ENCODE results near the gene RTP2. TPM values are rescaled to one million over a fixed set of nuclear protein-coding genes. Genes with fewer than 3 reads are reported as not detected.

The RTP2 gene
- total RNA-seq, 1 experiment from 2014 or later: not detected

- Histone ChIP-seq H4K20me1 (ENCODE audit: insufficient read depth) (no peaks in the 10 kb centered on the region), H3K4me3 (replicated peaks in 1 of 2; ENCODE audit: low read depth in 1 of 2, low read length in 2 of 2) (no peak overlapping the region), H3K4me2 (ENCODE audit: low read length) (no peak overlapping the region), H3K27me3 (ENCODE audit: insufficient read depth, low read length) (no peaks in the 10 kb centered on the region), H3K9ac (ENCODE audit: low read length) (no peak overlapping the region), H3K9me2 (ENCODE audit: insufficient read depth) (no peaks in the 10 kb centered on the region), H2AFZ (ENCODE audit: low read depth, low read length, poor library complexity, severe bottlenecking) (no peak overlapping the region), H3K9me3 (ENCODE audit: control insufficient read depth in 1 of 2, insufficient read depth in 1 of 2, low read depth in 1 of 2, low read length in 2 of 2) (no peaks in the 10 kb centered on the region), H3K27ac (ENCODE audit: low read depth, low read length) (no peak overlapping the region), H3K79me2 (ENCODE audit: insufficient read depth, low read length) (no peaks in the 10 kb centered on the region), H3K4me1 (ENCODE audit: control insufficient read depth in 1 of 2, insufficient read depth in 2 of 2, low read length in 2 of 2) (peaks cover 11 to 13% of the 10 kb centered on the region in 2 experiments; a peak in 3 of 4 replicates), H3K36me3 (ENCODE audit: control insufficient read depth in 1 of 2, insufficient read depth in 2 of 2, low read length in 2 of 2) (peaks cover 5 to 17% of the 10 kb centered on the region in 2 experiments; a peak in 3 of 4 replicates)
- DNase-seq (ENCODE audit: low read depth, low spot score) (no peak), ATAC-seq (no peak)
- intact Hi-C loops (cut with micrococcal nuclease): no loop called here
- no peak for TF ChIP-seq REST (IDR thresholded peaks at IDR 0.05; ENCODE audit: low read depth)
- TF ChIP-seq CBX3 (IDR thresholded peaks at IDR 0.05; ENCODE audit: low read depth): no peak
- no peak for TF ChIP-seq ZFX (IDR thresholded peaks at IDR 0.05)
- no peak for TF ChIP-seq SIN3A (IDR thresholded peaks at IDR 0.05; ENCODE audit: low read depth)
- TF ChIP-seq RAD21 (IDR thresholded peaks at IDR 0.05; ENCODE audit: low read depth): no peak
- no peak for TF ChIP-seq EZH2 (IDR thresholded peaks at IDR 0.05)
- no peak for TF ChIP-seq ZBTB33 (IDR thresholded peaks at IDR 0.05; ENCODE audit: extremely low read depth, insufficient replicate concordance, low read length)
- no peak for TF ChIP-seq ELF1 (IDR thresholded peaks at IDR 0.05; ENCODE audit: borderline replicate concordance, low read depth)
- TF ChIP-seq SRF (IDR thresholded peaks at IDR 0.05; ENCODE audit: low read depth): no peak
- TF ChIP-seq ATF3 (IDR thresholded peaks at IDR 0.05): no peak
- no peak for TF ChIP-seq POLR2A (IDR thresholded peaks at IDR 0.05; ENCODE audit: borderline replicate concordance, extremely low read depth, insufficient read depth, insufficient read length)
- no peak for TF ChIP-seq EGR1 (IDR thresholded peaks at IDR 0.05; ENCODE audit: low read depth)
- no peak for TF ChIP-seq TCF7L2 (IDR thresholded peaks at IDR 0.05; ENCODE audit: borderline replicate concordance, extremely low read depth, insufficient read depth, insufficient read length)
- TF ChIP-seq MAX (IDR thresholded peaks at IDR 0.05): no peak
- no peak for TF ChIP-seq EZH2phosphoT487 (IDR thresholded peaks at IDR 0.05; ENCODE audit: borderline replicate concordance)
- no peak for TF ChIP-seq CEBPB (IDR thresholded peaks at IDR 0.05; ENCODE audit: low read depth)
- TF ChIP-seq POLR2AphosphoS5 (IDR thresholded peaks at IDR 0.05; ENCODE audit: low read depth, low read length): no peak
- no peak for TF ChIP-seq CTCF (IDR thresholded peaks at IDR 0.05 in 2 of 3, conservative IDR thresholded peaks at IDR 0.05 in 1 of 3; ENCODE audit: borderline replicate concordance in 1 of 3, insufficient read depth in 1 of 3, low read depth in 2 of 3, low read length in 2 of 3)
- no peak for TF ChIP-seq YY1 (IDR thresholded peaks at IDR 0.05; ENCODE audit: extremely low read depth, insufficient replicate concordance, low read depth, low read length)
- TF ChIP-seq FOSL1 (IDR thresholded peaks at IDR 0.05; ENCODE audit: low read depth): no peak
- CTCF ChIA-PET: no interaction called here
- POLR2A ChIA-PET: no interaction called here
- BruUV-seq (replicated peaks): no TSS peak
- RAD21 ChIA-PET (ENCODE audit: low non-redundant PET in 1 of 2, low total read pairs in 2 of 2, uncharacterized antibody in 2 of 2, unreplicated experiment in 2 of 2): no interaction called here
Measured at GRCh38 chr3:187721055-187721454, 18.7 kb upstream of the RTP2 start.
